Activated CD4-positive, alpha-beta T cell treated with anti-CD3 and anti-CD28 coated beads for 4 hours (primary cell): ENCODE data around the gene CFAP410.
A peak's percentile ranks its signal among the peaks of the same experiment; 100 is the strongest.

Source experiments
- DNase-seq, 2 donors: peaks; one replicate each; pipeline ENCODE4 v3.0.0-alpha.2; 2020

CFAP410 gene

GRCh38 chr21:44338971-44339910 is at the start of gene CFAP410:
Gene CFAP410 (minus strand): TSS chr21:44339390. CDS start chr21:44339194, 196 bp downstream.
- DNase-seq, result peak; percentile 92 to 94

GRCh38 chr21:44384968-44385367 is 45.8 kb upstream of the CFAP410 start:
- no peak for DNase-seq

- DNase-seq, result no peak
Observed at GRCh38 chr21:44383216-44383615, 44.0 kb upstream of the CFAP410 start.

GRCh38 chr21:44382536-44382935 is 43.3 kb upstream of the CFAP410 start:
- no peak for DNase-seq

- DNase-seq, result no peak
Observed at GRCh38 chr21:44381874-44382273, 42.7 kb upstream of the CFAP410 start.

GRCh38 chr21:44380876-44381275 is 41.7 kb upstream of the CFAP410 start:
- DNase-seq, result no peak

GRCh38 chr21:44379991-44380865 is 41.0 kb upstream of the CFAP410 start:
- DNase-seq, result no peak

- no peak for DNase-seq
Observed at GRCh38 chr21:44379515-44379848, 40.3 kb upstream of the CFAP410 start.

GRCh38 chr21:44378646-44379514 is 39.7 kb upstream of the CFAP410 start:
- no peak for DNase-seq

- DNase-seq, result no peak
Observed at GRCh38 chr21:44377922-44378645, 38.9 kb upstream of the CFAP410 start.

GRCh38 chr21:44377201-44377921 is 38.2 kb upstream of the CFAP410 start:
- no peak for DNase-seq

GRCh38 chr21:44376606-44377005 is 37.4 kb upstream of the CFAP410 start:
- DNase-seq, result no peak

GRCh38 chr21:44375761-44376241 is 36.6 kb upstream of the CFAP410 start:
- no peak for DNase-seq

- DNase-seq, result no peak
Observed at GRCh38 chr21:44375281-44375651, 36.1 kb upstream of the CFAP410 start.

GRCh38 chr21:44374601-44375280 is 35.6 kb upstream of the CFAP410 start:
- no peak for DNase-seq

GRCh38 chr21:44372616-44373015 is 33.4 kb upstream of the CFAP410 start:
- DNase-seq, result no peak

GRCh38 chr21:44371596-44371995 is 32.4 kb upstream of the CFAP410 start:
- no peak for DNase-seq

- no peak for DNase-seq
Observed at GRCh38 chr21:44370786-44371410, 31.7 kb upstream of the CFAP410 start.

- no peak for DNase-seq
Observed at GRCh38 chr21:44370027-44370735, 31.0 kb upstream of the CFAP410 start.
